NT2/D1 (cell line): ENCODE measurements around the gene RINL.

Source experiments
- YY1 ChIP-seq: IDR thresholded peaks from 2 replicates; pipeline ENCODE4 v1.6.1; 2011; ENCODE audit not compliant: insufficient read length, insufficient read depth
- ZNF274 ChIP-seq: IDR thresholded peaks from 2 replicates; pipeline ENCODE4 v1.6.1; 2011; ENCODE audit warnings: mild to moderate bottlenecking, low read depth, low read length

DNA sequence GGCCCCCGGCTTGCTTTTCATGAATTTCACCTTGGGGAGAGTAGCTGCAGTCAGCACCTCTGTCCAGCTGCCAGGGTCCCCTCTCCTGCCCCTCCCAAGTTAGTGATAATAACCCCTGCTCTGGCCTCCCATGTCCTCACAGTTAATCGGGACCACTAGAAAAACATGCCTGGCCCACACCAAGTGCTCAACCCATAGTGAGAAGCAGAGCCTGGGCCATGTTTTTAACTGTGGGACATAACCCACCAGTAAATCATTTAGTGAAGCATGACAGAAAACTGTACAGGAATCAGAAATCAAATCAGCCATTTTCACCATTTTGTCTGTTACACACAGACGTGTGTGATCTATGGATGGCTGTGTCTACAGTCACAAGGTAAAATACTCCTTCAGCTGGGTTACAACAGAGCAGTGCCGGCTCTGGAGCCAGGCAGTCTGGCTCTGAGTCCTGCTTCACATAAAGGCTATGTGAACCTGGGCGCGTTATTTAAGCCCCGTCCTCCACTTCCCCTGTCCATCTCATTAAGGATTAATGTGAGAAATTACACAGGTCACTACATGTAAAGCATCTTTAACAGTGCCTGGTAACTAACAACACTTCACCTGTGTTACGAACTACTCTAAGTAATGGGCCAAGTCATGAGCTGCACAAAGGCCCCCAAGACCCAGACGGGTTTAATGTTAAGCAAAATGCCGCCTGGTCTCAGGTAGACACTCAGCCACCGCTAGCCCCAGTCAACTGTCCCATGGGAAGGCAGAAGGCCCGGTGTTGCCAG, 38.9 kb downstream of the RINL start:
- TF ChIP-seq ZNF274 (no peak), YY1 (no peak)
